HL-60/S4 treated with retinoic acid at 250 ng/mL for 4 days and 3 days (cell line): Measurements from ENCODE around the gene ZFR.
"Not testable (repeated sequence)": the region's sequence is repeated elsewhere in the genome, so short reads cannot be mapped to it uniquely, and the experiment has no call there.

Source experiments
- in situ Hi-C: fragments of 300-500 bp; cut with MboI; formaldehyde crosslinking; loops from 2 replicates; pipeline ENCODE4 v1.7.0; 2022; ENCODE audit warnings: low sequenced_read_pairs

Gene ZFR

DNA sequence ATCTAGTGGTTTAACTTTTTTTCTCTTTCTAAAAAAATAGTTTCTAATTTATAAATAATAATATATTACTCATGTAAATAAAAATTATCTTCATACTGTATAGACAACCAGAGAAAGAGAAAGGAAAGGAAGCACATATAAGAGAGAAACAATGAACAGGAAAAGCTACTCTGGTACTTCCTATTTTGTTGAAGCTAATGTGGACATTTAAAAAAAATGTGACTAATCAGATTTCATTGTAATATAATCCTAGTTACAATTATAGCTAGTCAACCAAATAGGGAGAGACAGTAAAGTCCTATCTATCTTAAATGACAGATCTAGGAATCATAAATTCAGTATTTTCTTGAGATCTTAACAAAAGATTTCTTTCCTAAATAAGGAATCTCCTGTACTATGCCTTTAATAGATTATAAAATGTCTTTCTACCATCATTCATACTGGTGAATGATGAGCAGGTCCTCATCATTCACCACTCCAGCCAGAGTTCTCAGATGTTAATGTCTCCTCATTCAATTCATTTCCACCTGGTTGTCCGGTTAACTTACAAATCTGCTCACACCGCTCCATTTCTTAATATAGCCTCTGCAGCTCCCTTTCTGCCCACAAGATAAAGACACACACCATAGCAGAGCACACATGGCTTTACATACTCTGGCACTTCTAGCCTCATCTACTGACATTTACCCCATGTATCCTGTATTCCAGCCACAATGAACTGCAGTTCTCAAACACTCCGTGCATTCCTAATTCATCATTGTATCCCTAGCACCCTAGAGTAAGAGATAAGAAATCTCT, 30.9 kb downstream of the ZFR start:
- in situ Hi-C loops: no loop called here

DNA sequence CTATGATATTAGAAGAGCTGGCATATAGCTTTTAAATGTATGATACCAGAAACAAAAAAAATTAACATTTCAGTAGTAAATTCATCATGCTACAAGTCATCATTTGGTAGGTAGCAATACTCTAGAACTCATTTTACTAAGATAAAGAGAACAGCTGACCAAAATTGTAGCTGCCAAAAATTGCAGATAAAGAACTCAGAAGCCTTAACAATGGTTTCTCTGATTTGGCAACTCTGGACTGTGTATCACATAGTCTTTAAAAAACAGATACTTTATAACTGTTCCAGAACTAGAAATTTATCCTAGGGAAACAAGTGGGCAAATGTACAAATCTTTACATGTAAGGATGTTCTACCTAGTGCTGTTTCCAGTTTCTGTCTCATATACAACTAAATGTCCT, 33.9 kb downstream of the ZFR start:
- in situ Hi-C loops: no loop called here

DNA sequence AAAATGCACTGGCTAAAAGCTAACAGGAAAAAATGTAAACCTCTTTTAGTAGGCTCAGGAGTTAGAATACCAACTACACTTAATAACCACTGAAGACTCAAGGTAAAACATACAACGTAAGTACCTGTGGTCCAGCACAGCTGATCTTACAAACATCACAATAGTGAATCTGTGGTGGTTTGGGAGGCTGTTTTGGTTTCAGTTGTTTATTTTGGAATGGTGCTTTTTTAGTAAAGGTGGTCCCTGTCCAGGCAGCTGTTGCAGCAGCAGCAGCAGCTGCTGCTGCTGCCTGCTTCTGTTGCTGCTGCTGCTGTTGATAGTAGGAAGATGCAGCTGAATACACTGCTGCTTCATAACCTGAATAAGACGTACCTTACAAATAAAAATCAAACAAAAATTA, 37.9 kb downstream of the ZFR start:
- in situ Hi-C loops: no loop called here

- in situ Hi-C loops: no loop called here
These were observed 39.0 kb downstream of the ZFR start for GRCh38 chr5:32405507-32405906.

- in situ Hi-C loops: no loop called here
These were observed 40.8 kb downstream of the ZFR start for GRCh38 chr5:32403760-32404159.

- in situ Hi-C loops: no loop called here
These were observed 44.1 kb downstream of the ZFR start for GRCh38 chr5:32400401-32400800.

DNA sequence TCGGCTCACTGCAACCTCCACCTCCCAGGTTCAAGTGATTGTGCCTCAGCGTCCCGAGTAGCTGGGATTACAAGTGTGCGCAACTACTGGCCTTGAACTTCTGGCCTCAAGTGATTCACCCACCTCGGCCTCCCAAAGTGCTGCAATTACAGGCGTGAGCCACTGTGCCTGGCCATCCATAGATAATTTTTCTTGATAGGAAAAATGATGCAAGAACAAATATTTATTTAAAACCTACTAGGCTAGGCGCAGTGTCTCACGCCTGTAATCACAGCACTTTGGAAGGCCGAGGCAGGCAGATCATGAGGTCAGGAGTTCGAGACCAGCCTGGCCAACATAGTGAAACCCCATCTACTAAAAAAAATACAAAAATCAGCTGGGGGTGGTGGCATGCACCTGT, 45.8 kb downstream of the ZFR start:
- in situ Hi-C loops: not testable (repeated sequence)

DNA sequence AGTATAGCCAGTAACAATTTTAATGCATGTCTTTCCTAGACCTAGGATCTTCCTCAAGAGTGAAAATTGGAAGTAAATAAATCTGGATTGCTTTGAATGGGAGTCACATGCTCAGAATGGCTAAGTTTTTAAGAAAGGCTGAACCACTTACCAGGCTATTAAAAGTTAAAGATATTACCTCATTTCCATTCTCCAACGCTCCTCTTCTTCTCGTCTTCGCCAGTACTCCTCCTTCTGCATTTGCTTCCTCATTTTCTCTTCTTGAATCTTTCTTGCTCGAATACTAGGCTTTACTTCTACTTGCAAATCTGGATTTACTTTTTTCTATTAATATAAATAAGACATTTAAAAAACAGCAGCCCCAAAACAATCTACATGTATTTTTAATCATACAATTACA, 49.6 kb downstream of the ZFR start:
- in situ Hi-C loops: no loop called here

DNA sequence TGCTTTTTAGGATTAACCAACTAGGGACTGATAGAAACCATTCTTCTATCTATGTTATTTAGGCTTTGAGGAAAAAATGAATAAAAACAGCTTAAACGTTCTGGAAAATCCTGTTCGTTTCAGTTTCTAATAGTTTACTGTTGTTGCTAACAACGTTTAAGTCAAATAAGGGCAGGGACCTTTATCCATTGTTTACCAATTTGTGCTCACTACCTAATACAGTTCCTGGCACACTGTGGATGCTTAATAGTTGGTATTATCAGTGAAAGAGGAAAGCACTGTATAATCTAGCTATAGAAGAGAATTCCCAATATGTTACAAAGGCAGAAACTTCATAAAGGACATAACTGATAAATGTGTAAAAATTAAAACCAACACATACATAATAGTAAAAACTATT, 52.5 kb downstream of the ZFR start:
- in situ Hi-C loops: no loop called here

DNA sequence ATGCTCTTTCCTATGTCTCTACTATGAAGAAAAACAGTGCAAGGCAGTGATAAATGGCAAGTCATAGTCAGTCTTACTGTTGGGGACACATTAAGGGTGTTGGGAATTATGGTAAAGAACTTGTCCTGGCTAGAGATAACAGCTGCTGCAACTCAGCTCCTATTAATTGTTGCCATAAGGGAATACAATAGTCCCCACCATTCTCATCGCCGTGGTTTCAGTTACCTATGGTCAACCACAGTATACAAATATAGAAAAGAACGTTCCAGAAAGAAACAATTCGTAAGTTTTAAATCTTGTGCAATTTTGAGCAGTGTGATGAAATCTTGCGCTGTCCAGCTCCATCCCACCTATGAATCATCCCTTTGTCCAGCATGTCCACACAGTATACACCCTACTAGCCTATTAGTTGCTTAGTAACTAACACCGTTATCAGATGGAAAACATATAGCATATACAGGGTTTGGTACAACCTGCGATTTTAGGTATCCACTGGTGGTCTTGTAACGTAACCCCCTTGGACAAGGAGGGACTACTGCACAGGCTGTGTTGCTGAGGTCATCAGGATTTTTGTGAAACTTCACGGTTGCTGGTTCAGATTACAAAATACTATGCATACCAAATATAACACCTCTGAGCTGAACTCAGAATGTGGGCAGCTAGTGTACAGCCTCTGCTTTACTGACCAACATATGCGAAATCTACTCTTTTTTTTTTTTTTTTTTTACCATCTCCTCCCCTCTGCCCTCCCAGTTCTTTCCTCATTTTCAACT, 53.5 kb downstream of the ZFR start:
- in situ Hi-C loops: no loop called here

- in situ Hi-C loops: no loop called here
These were observed 56.0 kb downstream of the ZFR start for GRCh38 chr5:32388432-32389129.

DNA sequence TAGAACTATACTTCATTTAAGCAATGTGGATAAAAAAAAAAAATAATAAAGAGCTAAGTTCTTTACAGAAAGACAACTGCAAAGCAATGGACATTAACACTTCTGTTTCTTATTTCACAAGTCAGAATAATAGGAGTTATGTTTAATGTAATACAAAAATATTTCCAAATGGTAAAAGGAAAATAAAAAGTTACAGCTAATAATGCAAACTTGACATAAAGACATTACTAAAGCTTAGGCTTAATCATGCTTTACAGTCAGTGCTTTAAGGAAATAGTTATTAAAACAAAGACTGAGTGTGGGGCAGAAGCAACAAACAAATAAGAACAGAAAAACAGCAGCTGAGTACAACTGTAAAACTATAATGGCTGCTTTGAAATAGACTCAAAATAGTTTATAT, 56.7 kb downstream of the ZFR start:
- in situ Hi-C loops: no loop called here

DNA sequence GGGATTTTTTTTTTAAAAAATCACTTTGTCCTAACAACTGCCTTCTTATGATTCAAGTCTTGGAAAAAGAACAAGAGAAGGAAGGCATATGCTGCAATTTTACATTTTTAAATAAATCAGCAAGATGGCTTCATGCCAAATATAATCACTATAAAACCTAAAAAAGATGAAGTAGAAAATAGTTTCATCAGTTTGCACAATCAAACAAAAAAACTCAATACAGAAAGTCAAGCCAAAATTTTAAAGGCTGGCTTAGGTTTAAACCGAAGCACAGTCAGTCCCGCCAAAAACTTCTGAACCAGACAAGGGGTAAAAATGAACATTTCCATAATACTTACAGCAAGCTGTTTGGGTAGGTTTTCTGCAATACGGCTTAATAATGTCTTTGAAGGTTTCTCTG, 57.3 kb downstream of the ZFR start:
- in situ Hi-C loops: no loop called here

DNA sequence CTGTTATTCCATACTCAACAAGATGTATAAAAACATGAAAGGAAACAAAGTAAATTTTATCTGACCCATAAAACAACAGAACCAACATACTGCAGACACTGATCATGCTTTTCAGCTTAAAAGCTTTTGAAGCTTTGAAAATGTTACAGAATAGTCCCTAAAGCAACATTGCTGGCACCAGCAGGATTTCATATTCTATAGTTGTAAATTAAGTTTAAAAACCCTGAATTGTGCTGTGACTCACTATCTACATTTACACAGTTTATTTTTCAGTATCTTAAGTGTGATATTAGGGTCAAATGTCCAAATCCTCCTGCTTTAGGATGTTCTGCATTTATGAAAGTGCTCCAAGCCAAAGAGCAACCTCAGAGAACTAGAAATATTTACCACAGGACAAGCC, 59.9 kb downstream of the ZFR start:
- in situ Hi-C loops: no loop called here

DNA sequence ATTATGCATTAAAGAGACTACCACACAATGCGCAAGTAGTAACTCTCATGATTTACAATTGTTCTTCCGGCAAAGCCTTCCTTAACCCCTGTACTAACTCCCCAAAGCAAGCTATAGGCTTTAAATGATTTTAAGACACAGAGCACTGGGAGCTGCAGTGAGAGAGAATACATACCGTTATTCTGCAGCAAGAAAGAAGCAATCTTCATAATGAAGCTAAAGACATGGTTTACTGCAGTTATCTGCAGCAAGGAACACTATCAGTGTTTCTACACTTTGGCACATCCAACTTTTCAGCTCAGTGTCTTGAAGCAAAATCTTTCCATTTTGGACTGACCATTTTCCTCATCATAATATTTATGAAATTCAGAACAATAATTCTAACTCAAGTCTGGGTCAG, 61.0 kb downstream of the ZFR start:
- in situ Hi-C loops: no loop called here

- in situ Hi-C loops: no loop called here
These were observed 61.5 kb downstream of the ZFR start for GRCh38 chr5:32383065-32383464.

DNA sequence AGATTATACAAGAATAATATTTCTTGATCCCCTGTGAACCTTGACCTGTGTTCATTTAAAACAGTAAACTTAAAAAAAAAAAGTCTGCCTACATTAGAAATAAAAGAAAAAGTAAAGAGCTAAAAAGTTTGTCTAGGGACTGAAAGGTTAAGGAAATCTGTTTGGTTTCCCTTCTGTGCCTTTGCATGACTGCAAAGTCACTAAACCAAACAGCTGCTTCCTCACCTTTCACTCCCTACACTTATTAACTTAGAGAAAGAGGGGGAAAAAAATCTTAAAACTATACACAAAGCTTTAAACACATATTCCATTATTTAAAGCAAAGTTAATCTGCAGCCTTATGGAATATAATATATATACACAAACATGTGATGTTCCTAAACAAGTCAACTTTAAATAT, 65.1 kb downstream of the ZFR start:
- in situ Hi-C loops: no loop called here

DNA sequence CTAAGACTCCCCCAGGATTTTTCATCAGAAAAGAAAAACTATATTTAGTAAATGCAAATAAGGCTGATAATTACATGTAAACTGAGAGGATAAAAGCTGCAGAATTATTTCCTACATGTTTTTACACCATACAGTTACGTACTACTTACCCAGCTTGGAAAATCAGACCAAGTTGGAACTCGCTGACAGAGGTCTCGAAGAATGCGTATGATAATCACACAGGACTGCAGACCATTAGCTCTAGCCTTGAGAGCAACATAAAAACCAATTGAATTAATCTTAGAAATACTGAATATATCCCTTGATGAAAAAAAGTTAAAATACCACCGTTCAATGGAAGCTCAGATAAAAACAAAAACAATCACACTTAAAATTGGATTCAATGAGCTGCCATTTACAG, 65.6 kb downstream of the ZFR start:
- in situ Hi-C loops: no loop called here

DNA sequence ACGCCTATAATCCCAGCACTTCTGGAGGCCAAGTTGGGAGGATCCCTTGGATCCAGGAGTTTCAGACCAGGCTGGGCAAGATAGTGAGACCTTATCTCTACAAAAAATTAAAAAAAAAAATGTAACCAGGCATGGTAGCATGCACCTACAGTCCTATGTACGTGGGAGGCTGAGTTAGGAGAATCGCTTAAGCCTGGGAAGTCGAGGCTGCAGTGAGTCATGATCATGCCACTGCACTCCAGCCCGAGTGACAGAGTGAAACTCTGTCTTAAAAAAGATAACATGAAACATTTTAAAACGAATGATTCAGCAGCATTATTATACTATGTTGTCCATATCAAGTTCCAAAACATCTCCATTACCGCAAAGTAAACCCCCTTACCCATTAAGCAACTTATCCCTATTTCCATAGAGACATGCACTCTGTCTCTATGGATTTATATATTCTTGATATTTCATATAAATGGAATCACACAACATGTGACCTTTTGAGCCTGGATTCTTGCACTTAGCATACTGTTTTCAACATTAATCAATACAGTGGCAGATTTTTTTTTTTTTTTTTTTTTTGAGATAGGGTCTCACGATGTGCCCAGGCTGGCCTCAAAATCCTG, 74.9 kb downstream of the ZFR start:
- in situ Hi-C loops: no loop called here

DNA sequence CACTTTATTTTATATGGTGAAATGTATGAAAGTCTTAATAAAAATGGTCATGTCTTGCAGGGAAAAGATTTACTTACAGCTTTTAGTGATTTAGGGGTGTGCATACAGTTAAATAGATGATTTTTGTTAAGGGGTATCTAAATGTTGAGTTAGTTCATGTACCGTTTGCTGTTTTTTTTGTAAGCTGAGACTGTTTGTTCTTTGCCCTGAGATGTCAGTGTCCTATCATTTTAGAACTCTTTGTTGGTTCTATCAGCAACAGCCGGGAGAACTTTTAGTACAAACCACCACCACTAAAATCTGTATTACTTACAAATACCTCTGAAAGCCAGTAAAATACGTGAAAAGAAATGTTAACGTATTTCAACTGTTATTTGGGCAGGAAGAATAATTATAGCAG, 75.5 kb downstream of the ZFR start:
- in situ Hi-C loops: no loop called here

DNA sequence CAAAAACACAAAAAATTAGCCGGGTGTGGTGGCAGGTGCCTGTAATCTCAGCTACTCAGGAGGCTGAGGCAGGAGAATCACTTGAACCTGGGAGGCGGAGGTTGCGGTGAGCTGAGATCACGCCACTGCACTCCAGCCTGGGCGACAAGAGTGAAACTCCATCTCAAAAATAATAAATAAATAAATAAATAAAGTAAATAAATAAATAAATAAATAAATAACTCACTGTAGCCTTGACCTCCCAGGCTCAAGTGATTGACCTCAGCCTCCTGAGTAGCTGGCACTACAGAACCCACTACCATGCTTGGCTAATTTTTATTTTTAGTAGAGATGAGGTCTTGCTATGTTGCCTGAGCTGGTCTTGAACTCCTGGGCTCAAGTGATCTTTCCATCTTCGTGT, 77.3 kb downstream of the ZFR start:
- in situ Hi-C loops: not testable (repeated sequence)
